Endothelial cell of umbilical vein (primary cell): ENCODE results near the gene ACSBG1.

Experiments used
- CTCF ChIP-seq, 2 donors: IDR thresholded peaks; 1 replicate in 1 of 2; 2 replicates in 1 of 2; pipeline ENCODE4 v1.5.1; 2011; ENCODE audit warnings: low read length in 2 of 2, mild to moderate bottlenecking in 2 of 2, moderate library complexity in 2 of 2, control low read depth in 1 of 2, inconsistent platforms in 1 of 2, low read depth in 1 of 2; ENCODE audit not compliant: insufficient read depth in 1 of 2; ENCODE audit errors: extremely low read depth in 1 of 2
- EZH2 ChIP-seq: IDR thresholded peaks from 2 replicates; pipeline ENCODE4 v1.6.1; 2012; ENCODE audit warnings: borderline replicate concordance, low read depth, mild to moderate bottlenecking, moderate library complexity, low read length, inconsistent platforms; ENCODE audit not compliant: severe bottlenecking
- GATA2 ChIP-seq: IDR thresholded peaks from 2 replicates; pipeline ENCODE4 v1.7.0; 2011; ENCODE audit warnings: low read depth, mild to moderate bottlenecking, moderate library complexity, mixed read lengths, low read length; ENCODE audit not compliant: insufficient read length, insufficient read depth
- MYC ChIP-seq: IDR thresholded peaks from one replicate; pipeline ENCODE4 v1.6.1; 2011; ENCODE audit warnings: mild to moderate bottlenecking, low read depth, low read length
- POLR2A ChIP-seq: IDR thresholded peaks from 2 replicates; pipeline ENCODE4 v1.6.1; 2012; ENCODE audit warnings: low read depth, mild to moderate bottlenecking, control low read depth, low read length
- POLR2AphosphoS5 ChIP-seq: IDR thresholded peaks from 2 replicates; pipeline ENCODE4 v1.6.1; 2012; ENCODE audit warnings: low read depth, mild to moderate bottlenecking, control low read depth, low read length, moderate library complexity; ENCODE audit not compliant: insufficient read depth

- TF ChIP-seq EZH2 (no peak), CTCF (IDR thresholded peaks at IDR 0.05; ENCODE audit: extremely low read depth in 1 of 2, insufficient read depth in 1 of 2, low read depth in 1 of 2, low read length in 2 of 2) (no peak), POLR2A (no peak), GATA2 (no peak), MYC (no peak), POLR2AphosphoS5 (no peak)
These were observed 39.8 kb downstream of the ACSBG1 start for GRCh38 chr15:78194568-78194925.
